Adipocyte (in vitro differentiated cells): ENCODE data around the gene CAMSAP1.

ENCODE experiments used
- DNase-seq: peaks from one replicate; pipeline ENCODE4 v3.0.0-alpha.2; 2015; ENCODE audit warnings: low read depth
- H3K27me3 ChIP-seq: replicated peaks from 2 replicates; pipeline ENCODE4 v1.7.0; 2013; ENCODE audit warnings: mild to moderate bottlenecking, low read length, moderate library complexity; ENCODE audit not compliant: control insufficient read depth, insufficient read depth
- H3K36me3 ChIP-seq: 2 replicates; pipeline ENCODE4 v1.7.0; 2013; ENCODE audit warnings: low read length, mild to moderate bottlenecking, moderate library complexity; ENCODE audit not compliant: control insufficient read depth, insufficient read depth, severe bottlenecking
- H3K4me1 ChIP-seq: 2 replicates; pipeline ENCODE4 v1.7.0; 2013; ENCODE audit warnings: mild to moderate bottlenecking, low read length, moderate library complexity; ENCODE audit not compliant: control insufficient read depth, insufficient read depth
- H3K4me3 ChIP-seq: 2 replicates; pipeline ENCODE4 v1.7.0; 2013; ENCODE audit warnings: mild to moderate bottlenecking, low read length, moderate library complexity
- H3K9ac ChIP-seq: 2 replicates; pipeline ENCODE4 v1.7.0; 2013; ENCODE audit warnings: mild to moderate bottlenecking, low read length, moderate library complexity
- H3K9me3 ChIP-seq: 2 replicates; pipeline ENCODE4 v1.7.0; 2013; ENCODE audit warnings: mild to moderate bottlenecking, low read length, moderate library complexity; ENCODE audit not compliant: control insufficient read depth

Gene CAMSAP1

GRCh38 chr9:135772702-135773493, 134.4 kb downstream of the CAMSAP1 start:
- Histone ChIP-seq H3K9me3 (no peaks in the 10 kb centered on the region), H3K27me3 (peaks cover 17% of the 10 kb centered on the region), H3K4me3 (no peak overlapping the region), H3K9ac (no peak overlapping the region), H3K36me3 (no peaks in the 10 kb centered on the region), H3K4me1 (no peaks in the 10 kb centered on the region)
- DNase-seq = no peak

- DNase-seq = no peak
- Histone ChIP-seq H3K27me3 (peaks cover 17% of the 10 kb centered on the region), H3K36me3 (no peaks in the 10 kb centered on the region), H3K9ac (no peak overlapping the region), H3K9me3 (no peaks in the 10 kb centered on the region), H3K4me3 (no peak overlapping the region), H3K4me1 (no peaks in the 10 kb centered on the region)
Measured at GRCh38 chr9:135772056-135772646, 135.2 kb downstream of the CAMSAP1 start.

DNA sequence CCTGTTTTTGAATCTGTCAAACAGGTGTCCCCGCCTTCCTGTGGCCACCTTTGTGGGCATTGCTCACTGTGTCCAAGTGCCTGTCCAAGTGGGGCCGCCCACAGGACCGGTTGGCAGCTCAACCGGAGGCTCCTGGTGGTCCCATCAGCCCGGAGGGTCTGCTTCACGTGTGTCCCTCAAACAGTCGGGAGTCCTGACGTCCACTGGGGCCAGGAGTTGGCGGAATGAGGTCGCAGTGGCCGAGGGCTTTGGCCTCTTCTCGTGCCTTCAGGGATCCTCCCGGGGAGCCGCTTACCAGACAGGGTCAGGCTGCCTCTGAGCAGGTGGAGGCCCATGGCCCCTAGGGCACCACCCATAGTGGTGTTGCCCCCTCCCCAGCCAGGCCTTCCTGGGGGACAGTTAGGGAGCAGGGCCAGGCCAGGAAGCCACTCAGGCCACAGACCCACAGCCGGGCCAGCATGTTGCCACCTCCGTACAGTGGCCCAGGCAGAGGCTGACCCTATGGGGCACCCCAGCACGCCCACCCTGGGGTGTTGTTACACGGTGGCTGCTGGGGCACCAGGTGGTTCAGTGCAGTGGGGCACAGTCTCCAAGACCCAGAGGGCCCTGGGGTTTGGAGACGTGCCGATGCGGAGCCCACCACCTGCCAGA, 135.8 kb downstream of the CAMSAP1 start:
- H3K9ac ChIP-seq = no peak overlapping the region
- H3K4me3 ChIP-seq = no peak overlapping the region
- peaks cover 5% of the 10 kb centered on the region for H3K9me3 ChIP-seq
- peaks cover 17% of the 10 kb centered on the region for H3K27me3 ChIP-seq
- no peaks in the 10 kb centered on the region for H3K4me1 ChIP-seq
- H3K36me3 ChIP-seq = no peaks in the 10 kb centered on the region
- no peak for DNase-seq

- no peak overlapping the region for H3K4me3 ChIP-seq
- no peak for DNase-seq
- peaks cover 13% of the 10 kb centered on the region for H3K27me3 ChIP-seq
- H3K36me3 ChIP-seq = no peaks in the 10 kb centered on the region
- H3K9ac ChIP-seq = no peak overlapping the region
- H3K9me3 ChIP-seq = peaks cover 10% of the 10 kb centered on the region
- no peaks in the 10 kb centered on the region for H3K4me1 ChIP-seq
Measured at GRCh38 chr9:135770771-135771170, 136.6 kb downstream of the CAMSAP1 start.

DNA sequence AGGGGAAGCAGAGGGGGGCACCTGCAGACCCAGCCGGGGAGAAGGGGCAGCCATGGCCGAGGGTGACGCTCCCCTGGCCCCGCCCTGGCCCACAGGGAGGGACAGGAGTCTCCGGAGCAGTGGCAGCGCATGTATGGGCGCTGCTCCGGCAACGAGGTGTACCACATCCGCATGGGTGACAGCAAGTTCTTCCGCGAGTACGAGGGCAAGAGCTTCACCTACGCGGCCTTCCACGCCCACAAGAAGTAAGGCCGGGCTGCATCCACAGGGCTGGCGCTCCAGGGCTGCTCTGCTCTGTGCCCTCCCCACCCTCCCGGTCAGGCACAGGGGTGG, 137.2 kb downstream of the CAMSAP1 start:
- Histone ChIP-seq H3K4me3 (no peak overlapping the region), H3K9me3 (peaks cover 11% of the 10 kb centered on the region), H3K27me3 (peaks cover 7% of the 10 kb centered on the region), H3K4me1 (no peaks in the 10 kb centered on the region), H3K9ac (no peak overlapping the region), H3K36me3 (no peaks in the 10 kb centered on the region)
- DNase-seq = no peak

DNA sequence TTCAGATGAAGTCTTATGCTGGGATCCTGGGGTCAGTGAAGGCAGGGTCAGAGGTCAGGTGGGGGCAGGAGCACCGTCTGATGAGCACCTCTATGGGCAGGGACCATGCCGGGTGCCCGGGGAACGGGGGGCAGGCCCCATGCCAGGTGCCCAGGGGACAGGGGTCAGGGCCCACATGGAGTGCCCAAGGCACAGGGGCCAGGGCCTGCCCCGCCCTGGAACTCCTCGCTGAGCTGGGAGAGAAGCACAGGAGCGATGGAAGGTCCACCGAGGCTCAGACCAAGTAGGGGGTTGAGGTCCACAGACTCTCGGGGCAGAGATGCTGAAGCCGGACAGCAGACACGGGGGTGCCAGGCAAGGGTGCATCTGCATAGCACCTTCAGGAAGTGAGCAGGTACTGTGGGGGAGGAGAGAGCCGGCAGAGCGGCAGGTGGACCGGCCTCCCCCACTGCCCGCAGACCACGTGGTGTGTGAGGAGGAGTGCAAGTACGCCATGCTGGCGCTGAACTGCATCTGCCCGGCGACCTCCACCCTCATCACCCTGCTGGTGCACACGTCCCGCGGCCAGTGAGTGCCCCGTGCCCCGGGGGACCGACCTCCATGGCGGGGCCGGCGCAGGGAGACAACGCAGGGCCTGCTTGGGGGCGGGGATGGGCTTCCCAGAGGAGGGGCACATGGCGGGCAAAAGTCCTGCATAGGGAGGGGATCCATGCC, 137.7 kb downstream of the CAMSAP1 start:
- H3K27me3 ChIP-seq = peaks cover 3% of the 10 kb centered on the region
- H3K9me3 ChIP-seq = peaks cover 11% of the 10 kb centered on the region
- no peaks in the 10 kb centered on the region for H3K4me1 ChIP-seq
- H3K9ac ChIP-seq = no peak overlapping the region
- H3K36me3 ChIP-seq = no peaks in the 10 kb centered on the region
- no peak overlapping the region for H3K4me3 ChIP-seq
- no peak for DNase-seq

GRCh38 chr9:135768516-135769218, 138.7 kb downstream of the CAMSAP1 start:
- H3K27me3 ChIP-seq = no peaks in the 10 kb centered on the region
- DNase-seq = no peak
- H3K9ac ChIP-seq = no peak overlapping the region
- no peak overlapping the region for H3K4me3 ChIP-seq
- H3K4me1 ChIP-seq = no peaks in the 10 kb centered on the region
- H3K9me3 ChIP-seq = peaks cover 11% of the 10 kb centered on the region
- no peaks in the 10 kb centered on the region for H3K36me3 ChIP-seq

DNA sequence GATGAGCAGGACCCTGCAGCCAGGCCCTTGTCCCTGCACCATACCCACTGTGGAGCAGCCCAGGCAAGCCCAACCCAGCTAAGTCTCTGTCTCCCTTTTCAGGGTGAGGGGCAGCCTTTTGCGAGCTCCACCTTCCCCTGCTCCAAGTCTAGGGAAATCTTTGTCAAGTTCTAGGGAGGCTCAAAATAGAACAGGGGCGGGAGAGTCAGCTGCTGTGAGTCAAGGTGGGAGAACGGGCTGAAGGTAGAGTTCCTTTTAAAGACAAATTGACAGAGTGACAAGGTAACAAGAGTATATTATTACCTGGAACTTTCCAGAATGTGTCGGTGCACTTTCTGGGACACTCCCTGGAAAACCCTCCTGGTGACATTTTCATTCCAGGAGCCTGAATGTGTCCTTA, 140.6 kb downstream of the CAMSAP1 start:
- DNase-seq = no peak
- H3K4me1 ChIP-seq = no peaks in the 10 kb centered on the region
- H3K27me3 ChIP-seq = peaks cover 3% of the 10 kb centered on the region
- H3K4me3 ChIP-seq = no peak overlapping the region
- no peaks in the 10 kb centered on the region for H3K36me3 ChIP-seq
- no peak overlapping the region for H3K9ac ChIP-seq
- peaks cover 11% of the 10 kb centered on the region for H3K9me3 ChIP-seq

- Histone ChIP-seq H3K9me3 (peaks cover 11% of the 10 kb centered on the region), H3K9ac (no peak overlapping the region), H3K4me1 (no peaks in the 10 kb centered on the region), H3K27me3 (peaks cover 5% of the 10 kb centered on the region), H3K4me3 (no peak overlapping the region), H3K36me3 (no peaks in the 10 kb centered on the region)
- no peak for DNase-seq
Measured at GRCh38 chr9:135766251-135766650, 141.1 kb downstream of the CAMSAP1 start.

GRCh38 chr9:135765416-135765815, 141.9 kb downstream of the CAMSAP1 start:
- H3K4me3 ChIP-seq = no peak overlapping the region

DNA sequence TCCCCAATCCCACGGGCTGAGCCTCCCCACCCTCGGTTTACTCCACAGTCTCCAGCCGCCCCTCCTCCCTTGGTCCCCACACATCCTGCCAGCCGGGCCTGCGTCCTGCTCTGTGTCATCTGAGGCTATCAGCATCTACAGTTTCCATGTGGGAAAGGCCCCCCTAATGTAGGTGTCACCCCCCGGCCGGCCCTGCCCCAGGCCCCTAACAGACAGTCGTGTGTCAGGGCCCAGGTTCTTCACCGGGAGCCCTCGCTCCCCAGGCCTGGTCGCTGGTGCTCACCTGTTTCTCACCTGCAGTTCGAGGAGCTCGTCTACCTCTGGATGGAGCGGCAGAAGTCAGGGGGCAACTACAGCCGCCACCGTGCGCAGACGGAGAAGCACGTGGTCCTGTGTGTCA, 142.6 kb downstream of the CAMSAP1 start:
- H3K4me3 ChIP-seq = no peak overlapping the region
- no peak for DNase-seq
- no peaks in the 10 kb centered on the region for H3K36me3 ChIP-seq
- peaks cover 11% of the 10 kb centered on the region for H3K9me3 ChIP-seq
- no peak overlapping the region for H3K9ac ChIP-seq
- H3K27me3 ChIP-seq = peaks cover 8% of the 10 kb centered on the region
- H3K4me1 ChIP-seq = no peaks in the 10 kb centered on the region

More at GRCh38 chr9:135765416-135765815, 141.9 kb downstream of the CAMSAP1 start:
- peaks cover 11% of the 10 kb centered on the region for H3K9me3 ChIP-seq
- H3K27me3 ChIP-seq = peaks cover 8% of the 10 kb centered on the region
- no peak for DNase-seq
- H3K4me1 ChIP-seq = no peaks in the 10 kb centered on the region
- H3K36me3 ChIP-seq = no peaks in the 10 kb centered on the region
- H3K9ac ChIP-seq = no peak overlapping the region
